Measurements from ENCODE around the gene CTCF. TPM values are rescaled to one million over a fixed set of nuclear protein-coding genes. Genes with fewer than 3 reads are reported as not detected.

CTCF gene
- total and polyA plus RNA-seq, 2 donors (not counting 3 experiments of a cell fraction or from before 2014, with no cell fraction given), result 20.7 to 40.0 TPM

GRCh38 chr16:67539271-67539670 is 23.1 kb upstream of the CTCF start:
- TF ChIP-seq MYC (IDR thresholded peaks at IDR 0.05; ENCODE audit: low read depth, low read length) (no peak), MAX (IDR thresholded peaks at IDR 0.05; ENCODE audit: insufficient read depth, insufficient read length) (no peak), POLR2AphosphoS5 (IDR thresholded peaks at IDR 0.05; ENCODE audit: insufficient read depth, low read depth, low read length) (no peak), EZH2 (IDR thresholded peaks at IDR 0.05; ENCODE audit: borderline replicate concordance, low read depth, low read length, severe bottlenecking) (no peak), FOS (IDR thresholded peaks at IDR 0.05; ENCODE audit: borderline replicate concordance, insufficient read depth, low read length) (no peak), JUN (IDR thresholded peaks at IDR 0.05; ENCODE audit: borderline replicate concordance, insufficient read depth, insufficient read length, low read depth) (no peak), POLR2A (IDR thresholded peaks at IDR 0.05; ENCODE audit: low read depth, low read length) (no peak), CTCF (IDR thresholded peaks at IDR 0.05; ENCODE audit: extremely low read depth in 1 of 2, insufficient read depth in 1 of 2, low read depth in 1 of 2, low read length in 2 of 2) (no peak), GATA2 (IDR thresholded peaks at IDR 0.05; ENCODE audit: insufficient read depth, insufficient read length, low read depth, low read length) (no peak)
- POLR2A ChIA-PET, result interaction anchor here (0.8 kb wide), 1 partner anchor 18 kb away, joined by 3 read pairs; no protein-coding TSS in a partner anchor
- intact Hi-C loops (cut with micrococcal nuclease) (loop anchor here (2.0 kb wide), 1 partner anchor 122 kb away; the partner anchor contains the start of genes ACD and PARD6A), dilution Hi-C loops (cut with MboI; ENCODE audit: extremely low pct_ligation_motif_present, low sequenced_read_pairs) (no loop called here)
- Histone ChIP-seq H3K4me2 (ENCODE audit: insufficient read depth, low read length) (peak overlapping the region; percentile 69), H2AFZ (ENCODE audit: low read depth, low read length) (no peak overlapping the region), H3K36me3 (ENCODE audit: control insufficient read depth in 2 of 2, extremely low read depth in 1 of 2, insufficient read depth in 2 of 2, low read length in 2 of 2) (peaks cover 12 to 47% of the 10 kb centered on the region in 2 experiments), H3K9me1 (replicated peaks; ENCODE audit: control insufficient read depth, extremely low read depth, insufficient read depth, low read length) (no peaks in the 10 kb centered on the region), H3K4me1 (ENCODE audit: control insufficient read depth, extremely low read depth, insufficient read depth, low read length) (peaks cover 24% of the 10 kb centered on the region), H3K27me3 (ENCODE audit: control insufficient read depth in 2 of 2, insufficient read depth in 2 of 2, low read length in 2 of 2) (no peaks in the 10 kb centered on the region), H3K9me3 (replicated peaks; ENCODE audit: control insufficient read depth, insufficient read depth, low read length) (no peaks in the 10 kb centered on the region), H3K79me2 (ENCODE audit: control insufficient read depth, insufficient read depth, low read length) (peaks cover 44% of the 10 kb centered on the region), H3K4me3 (replicated peaks in 1 of 3; ENCODE audit: insufficient read depth in 1 of 3, low read depth in 1 of 3, low read length in 3 of 3) (no peak overlapping the region), H4K20me1 (replicated peaks; ENCODE audit: control insufficient read depth, extremely low read depth, insufficient read depth, low read length) (peaks cover 3% of the 10 kb centered on the region), H3K27ac (ENCODE audit: insufficient read depth, low read depth, low read length) (no peak overlapping the region), H3K9ac (replicated peaks; ENCODE audit: extremely low read depth, insufficient read depth, low read length) (no peak overlapping the region)
- DNase-seq (ENCODE audit: low read depth, low spot score), result no peak
- no peak for FAIRE-seq
- CTCF ChIA-PET, result interaction anchor here (0.7 to 14.4 kb wide), 7 partner anchors 8 to 106 kb away, joined by 3 to 246 read pairs (median 3); partner anchors contain the start of gene CARMIL2
- BruUV-seq (replicated peaks), result no TSS peak

Data from endothelial cell of umbilical vein (primary cell).